GM12874 (cell line): ENCODE results near the gene RGS6.

Experiments
- TF ChIP-seq, protein P1 (sequence below): IDR thresholded peaks from 2 replicates; pipeline ENCODE4 v1.5.1; 2011; ENCODE audit warnings: low read depth, mild to moderate bottlenecking, control low read depth, low read length, moderate library complexity; ENCODE audit not compliant: insufficient read depth

Gene RGS6

GRCh38 chr14:72609205-72609916, 677.1 kb downstream of the RGS6 start:
- TF ChIP-seq, protein P1, sequence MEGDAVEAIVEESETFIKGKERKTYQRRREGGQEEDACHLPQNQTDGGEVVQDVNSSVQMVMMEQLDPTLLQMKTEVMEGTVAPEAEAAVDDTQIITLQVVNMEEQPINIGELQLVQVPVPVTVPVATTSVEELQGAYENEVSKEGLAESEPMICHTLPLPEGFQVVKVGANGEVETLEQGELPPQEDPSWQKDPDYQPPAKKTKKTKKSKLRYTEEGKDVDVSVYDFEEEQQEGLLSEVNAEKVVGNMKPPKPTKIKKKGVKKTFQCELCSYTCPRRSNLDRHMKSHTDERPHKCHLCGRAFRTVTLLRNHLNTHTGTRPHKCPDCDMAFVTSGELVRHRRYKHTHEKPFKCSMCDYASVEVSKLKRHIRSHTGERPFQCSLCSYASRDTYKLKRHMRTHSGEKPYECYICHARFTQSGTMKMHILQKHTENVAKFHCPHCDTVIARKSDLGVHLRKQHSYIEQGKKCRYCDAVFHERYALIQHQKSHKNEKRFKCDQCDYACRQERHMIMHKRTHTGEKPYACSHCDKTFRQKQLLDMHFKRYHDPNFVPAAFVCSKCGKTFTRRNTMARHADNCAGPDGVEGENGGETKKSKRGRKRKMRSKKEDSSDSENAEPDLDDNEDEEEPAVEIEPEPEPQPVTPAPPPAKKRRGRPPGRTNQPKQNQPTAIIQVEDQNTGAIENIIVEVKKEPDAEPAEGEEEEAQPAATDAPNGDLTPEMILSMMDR = no peak

- TF ChIP-seq, protein P1 = no peak
Observed at GRCh38 chr14:72610096-72610830, 678.0 kb downstream of the RGS6 start.

GRCh38 chr14:72610831-72611200, 678.6 kb downstream of the RGS6 start:
- TF ChIP-seq, protein P1 = no peak

DNA sequence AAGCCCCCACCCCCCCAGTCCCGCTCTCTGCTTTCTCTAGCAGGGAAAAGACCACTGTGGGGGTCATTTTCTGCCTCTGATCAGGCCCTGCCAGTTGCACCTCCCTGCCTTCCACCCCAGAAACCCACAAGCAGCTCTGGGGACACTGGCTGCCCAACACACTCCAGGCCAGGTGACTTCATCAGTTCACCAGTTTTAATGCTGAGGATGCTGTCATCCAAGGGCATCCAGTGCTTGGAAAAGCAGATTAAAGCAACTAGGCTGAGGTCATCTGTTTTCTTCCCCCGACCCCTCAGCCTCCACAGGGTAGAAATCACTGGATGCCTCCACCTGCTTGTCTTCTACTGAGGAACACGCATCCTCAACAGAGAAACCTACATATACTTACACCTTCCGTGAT, 679.3 kb downstream of the RGS6 start:
- TF ChIP-seq, protein P1 = no peak

GRCh38 chr14:72612041-72612440, 679.8 kb downstream of the RGS6 start:
- TF ChIP-seq, protein P1 = no peak

GRCh38 chr14:72613231-72613974, 681.2 kb downstream of the RGS6 start:
- TF ChIP-seq, protein P1 = no peak

DNA sequence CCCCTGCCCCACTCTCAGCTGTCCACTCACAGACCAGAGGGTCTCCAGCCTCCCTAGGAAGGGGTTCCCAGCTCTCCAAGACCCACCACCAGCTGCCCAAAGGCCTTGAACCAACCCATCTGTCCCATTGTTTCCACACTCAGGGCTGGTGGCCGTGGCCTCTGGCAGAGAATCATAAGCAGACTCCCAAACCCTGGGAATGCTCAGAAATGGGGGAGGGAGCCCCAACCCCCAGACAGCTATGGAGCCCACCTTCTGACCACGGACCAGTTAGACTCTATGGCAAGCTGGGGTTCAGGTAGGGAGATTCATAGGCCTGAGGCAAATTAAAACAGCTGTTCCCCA, 681.7 kb downstream of the RGS6 start:
- TF ChIP-seq, protein P1 = no peak
